GM12878 (cell line): ENCODE results near the gene SMCP. TPM values are rescaled to one million over a fixed set of nuclear protein-coding genes. Genes with fewer than 3 reads are reported as not detected.

ENCODE experiments used
- ATAC-seq: fragments of 200-7000 bp; cut with Tn5 transposase; 3 replicates; pipeline ENCODE4 v1.9.1; 2020; ENCODE audit warnings: mild to moderate bottlenecking, moderate library complexity
- BruUV-seq: library from RNA; stranded (reverse); fragments of 400-500 nt; replicated peaks from 2 replicates; lab custom pipeline; 2021; lab: Mats Ljungman, UMichigan
- CTCF ChIA-PET: fragments of 300-600 bp; sonication (Branson Sonifier 250); formaldehyde crosslinking; extraction: SDS; loops from one replicate; lab custom pipeline; 2021; ENCODE audit warnings: inconsistent platforms; lab: Yijun Ruan, JAX
- POLR2A ChIA-PET: fragments of 350-600 bp; formaldehyde crosslinking; extraction: SDS; loops from one replicate; lab custom pipeline; 2021; ENCODE audit warnings: inconsistent platforms; lab: Charles Lee
- RAD21 ChIA-PET: fragments of 300-600 bp; sonication (Branson Sonifier 250); formaldehyde crosslinking; loops from one replicate; lab custom pipeline; 2023; ENCODE audit warnings: antibody characterized with exemption; ENCODE audit not compliant: unreplicated experiment; lab: Charles Lee
- SMC1A ChIA-PET: fragments of 300-600 bp; sonication (Branson Sonifier 250); formaldehyde crosslinking; loops from one replicate; lab custom pipeline; 2023; ENCODE audit not compliant: unreplicated experiment, uncharacterized antibody; lab: Charles Lee
- DNase-seq: peaks from one replicate; pipeline ENCODE4 v3.0.0-alpha.2; 2011; ENCODE audit warnings: low read depth, low spot score
- FAIRE-seq: peaks from 3 replicates; lab custom pipeline; 2011; peaks lifted over from hg19 to GRCh38; lab: Jason Lieb, UNC
- H2AFZ ChIP-seq: 2 replicates; pipeline ENCODE4 v1.6.0; 2011; ENCODE audit warnings: low read depth, low read length, control low read depth; ENCODE audit not compliant: control insufficient read depth
- H3K27ac ChIP-seq: 2 replicates; pipeline ENCODE4 v1.5.1; 2011; ENCODE audit warnings: control low read depth; ENCODE audit not compliant: control insufficient read depth, insufficient read depth
- H3K27me3 ChIP-seq, 2 experiments: replicated peaks in 1 of 2; 2 replicates each; pipeline versions ENCODE4 v1.6.0 to v1.6.1; 2011; ENCODE audit warnings: low read length in 1 of 2; ENCODE audit not compliant: control insufficient read depth in 2 of 2, insufficient read depth in 2 of 2
- H3K36me3 ChIP-seq, 2 experiments: 2 replicates each; pipeline ENCODE4 v1.5.1; 2011; ENCODE audit warnings: low read length in 1 of 2; ENCODE audit not compliant: control insufficient read depth in 2 of 2, insufficient read depth in 2 of 2
- H3K4me1 ChIP-seq: 2 replicates; pipeline ENCODE4 v1.6.1; 2011; ENCODE audit warnings: mild to moderate bottlenecking, low read length, moderate library complexity, mixed read lengths; ENCODE audit not compliant: control insufficient read depth, insufficient read depth
- H3K4me2 ChIP-seq: 2 replicates; pipeline ENCODE4 v1.6.0; 2011; ENCODE audit warnings: control low read depth; ENCODE audit not compliant: control insufficient read depth, insufficient read depth
- H3K4me3 ChIP-seq: fragments of 200-600 bp; sonication (generic); 2 replicates; pipeline ENCODE4 v1.5.1; 2016
- H3K79me2 ChIP-seq: 2 replicates; pipeline ENCODE4 v1.6.0; 2011; ENCODE audit warnings: low read length; ENCODE audit not compliant: control insufficient read depth, insufficient read depth
- H3K9ac ChIP-seq: 2 replicates; pipeline ENCODE4 v1.8.0; 2011; ENCODE audit warnings: low read length, control low read depth, mixed read lengths; ENCODE audit not compliant: control insufficient read depth, insufficient read depth
- H3K9me3 ChIP-seq: replicated peaks from 3 replicates; pipeline ENCODE4 v1.5.1; 2011; ENCODE audit warnings: mild to moderate bottlenecking, low read length; ENCODE audit not compliant: control insufficient read depth, insufficient read depth
- H4K20me1 ChIP-seq: 2 replicates; pipeline ENCODE4 v1.6.0; 2011; ENCODE audit not compliant: control insufficient read depth, insufficient read depth
- CBX5 ChIP-seq: sonication (generic); IDR thresholded peaks from 2 replicates; pipeline ENCODE4 v1.6.1; 2016; ENCODE audit warnings: low read depth, moderate library complexity, mild to moderate bottlenecking, inconsistent platforms
- CREB1 ChIP-seq: IDR thresholded peaks from 2 replicates; pipeline ENCODE4 v1.6.1; 2012; ENCODE audit warnings: low read depth, mild to moderate bottlenecking, inconsistent platforms
- CREM ChIP-seq: IDR thresholded peaks from 2 replicates; pipeline ENCODE4 v1.6.1; 2014; ENCODE audit warnings: antibody characterized with exemption, low read depth
- DPF2 ChIP-seq: fragments of 450-650 bp; IDR thresholded peaks from 2 replicates; pipeline ENCODE4 v1.6.1; 2017; ENCODE audit warnings: mild to moderate bottlenecking
- E2F8 ChIP-seq: fragments of 450-650 bp; IDR thresholded peaks from 2 replicates; pipeline ENCODE4 v1.6.1; 2018; ENCODE audit warnings: mild to moderate bottlenecking, low read depth, moderate library complexity; ENCODE audit not compliant: partially characterized antibody
- FOXK2 ChIP-seq: fragments of 450-650 bp; IDR thresholded peaks from 2 replicates; pipeline ENCODE4 v1.6.1; 2017; ENCODE audit warnings: mild to moderate bottlenecking, moderate library complexity
- HDGF ChIP-seq: fragments of 450-650 bp; IDR thresholded peaks from 2 replicates; pipeline ENCODE4 v1.6.1; 2016; ENCODE audit warnings: antibody characterized with exemption
- MEF2A ChIP-seq: IDR thresholded peaks from 2 replicates; pipeline ENCODE4 v1.6.1; 2011; ENCODE audit warnings: low read depth, mild to moderate bottlenecking, low read length, moderate library complexity; ENCODE audit not compliant: insufficient read depth
- NR2C1 ChIP-seq: fragments of 450-650 bp; IDR thresholded peaks from 2 replicates; pipeline ENCODE4 v1.6.1; 2017; ENCODE audit warnings: antibody characterized with exemption, mild to moderate bottlenecking, moderate library complexity
- NRF1 ChIP-seq: conservative IDR thresholded peaks from 2 replicates; pipeline ENCODE4 v1.6.1; 2011; ENCODE audit warnings: mild to moderate bottlenecking, low read depth, low read length, improper control_type of control experiment
- RB1 ChIP-seq: fragments of 450-650 bp; formaldehyde crosslinking; IDR thresholded peaks from 2 replicates; pipeline ENCODE4 v1.6.1; 2017; ENCODE audit warnings: mild to moderate bottlenecking, borderline replicate concordance
- RELA ChIP-seq: fragments of 450-650 bp; IDR thresholded peaks from 2 replicates; pipeline ENCODE4 v1.8.0; 2014; ENCODE audit warnings: borderline replicate concordance; ENCODE audit not compliant: partially characterized antibody
- SMAD5 ChIP-seq: IDR thresholded peaks from 2 replicates; pipeline ENCODE4 v1.6.1; 2016; ENCODE audit warnings: antibody characterized with exemption, low read depth
- SP1 ChIP-seq: IDR thresholded peaks from one replicate; pipeline ENCODE4 v1.6.1; 2011; ENCODE audit warnings: low read depth, low read length
- WRNIP1 ChIP-seq: IDR thresholded peaks from 2 replicates; pipeline ENCODE4 v1.6.1; 2011; ENCODE audit warnings: low read depth, low read length, improper control_type of control experiment, borderline replicate concordance
- ZBTB4 ChIP-seq: fragments of 450-650 bp; formaldehyde crosslinking; IDR thresholded peaks from 2 replicates; pipeline ENCODE4 v1.4.0; 2022; ENCODE audit warnings: mild to moderate bottlenecking, moderate library complexity
- WGBS: methylation state at CpG from one replicate; pipeline ENCODE4 v1.1.6; 2016; ENCODE audit warnings: low lambda C conversion rate; ENCODE audit not compliant: insufficient replicate concordance, insufficient coverage; ENCODE audit errors: missing lambda C conversion rate; 5-methylcytosine and 5-hydroxymethylcytosine counted together
- in situ Hi-C: fragments of 300-500 bp; cut with MboI; formaldehyde crosslinking; loops from 9 replicates; pipeline ENCODE4 v1.14.3; 2018; ENCODE audit warnings: mixed read lengths
- intact Hi-C: fragments of 100-400 bp; cut with micrococcal nuclease; formaldehyde crosslinking; loops from one replicate; pipeline ENCODE4 v1.14.2; 2022; ENCODE audit not compliant: unreplicated experiment
- polyA plus RNA-seq, 11 experiments: library from polyadenylated mRNA; depleted of rRNA in 4 of 11; unstranded in 6 of 11; stranded (reverse) in 5 of 11; fragments of >200 nt; fragmentation: Nextera tagmentation in 4 of 11; fragmentation: Illumina TruSeq in 1 of 11; extraction: Ambion mirVana in 4 of 11; extraction: Trizol in 1 of 11; gene quantifications; 1 replicate in 1 of 11; 2 replicates in 10 of 11; pipeline versions ENCODE4 v1.2.1 to v1.2.3, GENCODE V29; 2011 to 2016; ENCODE audit warnings: inconsistent platforms in 2 of 11, missing spikeins in 2 of 11, low read depth in 1 of 11
- total RNA-seq, 4 experiments: library from RNA; depleted of rRNA in 3 of 4; stranded (reverse); fragments of >200 nt in 3 of 4; fragmentation: Illumina TruSeq in 1 of 4; extraction: Trizol in 1 of 4; gene quantifications; 2 replicates each; pipeline versions ENCODE4 v1.2.1 to v1.2.3, GENCODE V29; 2013 to 2021

SMCP gene
- total and polyA plus RNA-seq, 10 of the 15 experiments (the other 5 are each of a cell fraction or from before 2014, with no cell fraction given) = 0.16 to 0.69 (median 0.27) TPM; not detected in 7

GRCh38 chr1:152866321-152866720, 11.8 kb upstream of the SMCP start:
- DNase-seq (no peak), ATAC-seq (no peak), FAIRE-seq (no peak)
- POLR2A ChIA-PET = interaction anchor here (0.5 kb wide), 1 partner anchor 201 kb away, joined by 3 read pairs; no protein-coding TSS in a partner anchor
- Histone ChIP-seq H3K9ac (no peak overlapping the region), H3K79me2 (no peaks in the 10 kb centered on the region), H3K4me1 (peaks cover 7% of the 10 kb centered on the region), H3K9me3 (no peaks in the 10 kb centered on the region), H2AFZ (no peak overlapping the region), H3K36me3 (no peaks in the 10 kb centered on the region), H3K4me2 (no peak overlapping the region), H3K4me3 (no peak overlapping the region), H4K20me1 (no peaks in the 10 kb centered on the region), H3K27ac (no peak overlapping the region), H3K27me3 (peaks cover 0 to 2% of the 10 kb centered on the region in 2 experiments; a peak in 2 of 4 replicates)
- CTCF ChIA-PET = interaction anchor here (1.9 to 2.9 kb wide), 3 partner anchors 11 to 326 kb away, joined by 7 to 13 read pairs (median 9); partner anchors contain the start of gene SMCP
- SMC1A ChIA-PET = interaction anchor here (4.1 kb wide), 1 partner anchor 326 kb away, joined by 14 read pairs; no protein-coding TSS in a partner anchor
- intact Hi-C loops = loop anchor here (5.0 kb wide), 1 partner anchor 411 kb away; no protein-coding TSS in a partner anchor
- RAD21 ChIA-PET = no interaction called here
- TF ChIP-seq SMAD5 (no peak), RB1 (no peak), MEF2A (no peak), WRNIP1 (no peak), NRF1 (no peak), FOXK2 (no peak), RELA (no peak), ZBTB4 (no peak), CREB1 (no peak), HDGF (no peak), DPF2 (no peak), NR2C1 (no peak), CBX5 (no peak), CREM (no peak), SP1 (no peak), E2F8 (no peak)
- BruUV-seq = no TSS peak
- WGBS = 0% methylated on average over 2 of the region's 2 CpGs
- in situ Hi-C loops = no loop called here
